Caco-2 (cell line): ENCODE results near the gene NAA35. TPM values are rescaled to one million over a fixed set of nuclear protein-coding genes. Genes with fewer than 3 reads are reported as not detected.

Experiments
- BruUV-seq: library from RNA; stranded (reverse); fragments of 400-500 nt; replicated peaks from 2 replicates; lab custom pipeline; 2021; lab: Mats Ljungman, UMichigan
- CTCF ChIA-PET: fragments of 300-600 bp; sonication (Branson Sonifier 250); formaldehyde crosslinking; loops from one replicate; lab custom pipeline; 2022; ENCODE audit warnings: antibody characterized with exemption; lab: Charles Lee
- POLR2A ChIA-PET: fragments of 300-600 bp; sonication (Branson Sonifier 250); formaldehyde crosslinking; loops from one replicate; lab custom pipeline; 2022; ENCODE audit warnings: antibody characterized with exemption; lab: Charles Lee
- DNase-seq, 2 experiments: peaks; one replicate each; pipeline versions ENCODE4 v3.0.0 to v3.0.0-alpha.2; 2020 to 2022
- H3K27me3 ChIP-seq: replicated peaks from 2 replicates; pipeline ENCODE4 v1.6.0; 2011; ENCODE audit warnings: low read length; ENCODE audit not compliant: control insufficient read depth, insufficient read depth
- H3K36me3 ChIP-seq: 2 replicates; pipeline ENCODE4 v1.5.1; 2011; ENCODE audit warnings: low read length; ENCODE audit not compliant: control insufficient read depth, insufficient read depth
- H3K4me1 ChIP-seq: fragments of 250-450 bp; sonication (Bioruptor Pico); 2 replicates; pipeline ENCODE4 v1.5.1; 2020; ENCODE audit warnings: mild to moderate bottlenecking
- H3K4me3 ChIP-seq: 2 replicates; pipeline ENCODE4 v1.5.1; 2011; ENCODE audit warnings: low read depth, mild to moderate bottlenecking, control low read depth, low read length
- H3K9me3 ChIP-seq: fragments of 250-450 bp; sonication (Bioruptor Pico); 2 replicates; pipeline ENCODE4 v1.5.1; 2020; ENCODE audit warnings: mild to moderate bottlenecking, moderate library complexity
- H3K27ac Mint-ChIP-seq: one replicate; pipeline ENCODE4 v1.8.0; 2022; ENCODE audit warnings: mixed read lengths; ENCODE audit not compliant: unreplicated experiment
- H3K27me3 Mint-ChIP-seq: one replicate; pipeline ENCODE4 v1.8.0; 2022; ENCODE audit warnings: mixed read lengths; ENCODE audit not compliant: insufficient read depth, unreplicated experiment
- H3K36me3 Mint-ChIP-seq: one replicate; pipeline ENCODE4 v1.8.0; 2022; ENCODE audit warnings: mild to moderate bottlenecking, mixed read lengths; ENCODE audit not compliant: insufficient read depth, unreplicated experiment
- H3K4me1 Mint-ChIP-seq: one replicate; pipeline ENCODE4 v1.8.0; 2022; ENCODE audit warnings: low read depth, mixed read lengths; ENCODE audit not compliant: unreplicated experiment
- H3K4me3 Mint-ChIP-seq: one replicate; pipeline ENCODE4 v1.8.0; 2022; ENCODE audit warnings: mild to moderate bottlenecking, moderate library complexity, mixed read lengths; ENCODE audit not compliant: unreplicated experiment
- H3K9me3 Mint-ChIP-seq: one replicate; pipeline ENCODE4 v1.8.0; 2022; ENCODE audit warnings: mixed read lengths; ENCODE audit not compliant: unreplicated experiment
- intact Hi-C: fragments of 100-400 bp; cut with micrococcal nuclease; formaldehyde crosslinking; loops from one replicate; pipeline ENCODE4 v1.10.0; 2022; ENCODE audit not compliant: unreplicated experiment
- total RNA-seq: library from RNA; stranded (reverse); gene quantifications from 2 replicates; pipeline ENCODE4 v1.2.3, GENCODE V29; 2022
- TF ChIP-seq, protein P1 (sequence below), 2 experiments: fragments of 200-600 bp in 1 of 2; IDR thresholded peaks; 1 replicate in 1 of 2; 2 replicates in 1 of 2; pipeline versions ENCODE4 v1.5.1 to v1.8.0; 2011 to 2022; ENCODE audit warnings: antibody characterized with exemption in 1 of 2, control low read depth in 1 of 2, inconsistent platforms in 1 of 2, low read depth in 1 of 2, low read length in 1 of 2, mild to moderate bottlenecking in 1 of 2, moderate library complexity in 1 of 2; ENCODE audit not compliant: insufficient read depth in 1 of 2, severe bottlenecking in 1 of 2, unreplicated experiment in 1 of 2

Gene NAA35
- total RNA-seq, 1 experiment from 2014 or later: 24.1 TPM

DNA sequence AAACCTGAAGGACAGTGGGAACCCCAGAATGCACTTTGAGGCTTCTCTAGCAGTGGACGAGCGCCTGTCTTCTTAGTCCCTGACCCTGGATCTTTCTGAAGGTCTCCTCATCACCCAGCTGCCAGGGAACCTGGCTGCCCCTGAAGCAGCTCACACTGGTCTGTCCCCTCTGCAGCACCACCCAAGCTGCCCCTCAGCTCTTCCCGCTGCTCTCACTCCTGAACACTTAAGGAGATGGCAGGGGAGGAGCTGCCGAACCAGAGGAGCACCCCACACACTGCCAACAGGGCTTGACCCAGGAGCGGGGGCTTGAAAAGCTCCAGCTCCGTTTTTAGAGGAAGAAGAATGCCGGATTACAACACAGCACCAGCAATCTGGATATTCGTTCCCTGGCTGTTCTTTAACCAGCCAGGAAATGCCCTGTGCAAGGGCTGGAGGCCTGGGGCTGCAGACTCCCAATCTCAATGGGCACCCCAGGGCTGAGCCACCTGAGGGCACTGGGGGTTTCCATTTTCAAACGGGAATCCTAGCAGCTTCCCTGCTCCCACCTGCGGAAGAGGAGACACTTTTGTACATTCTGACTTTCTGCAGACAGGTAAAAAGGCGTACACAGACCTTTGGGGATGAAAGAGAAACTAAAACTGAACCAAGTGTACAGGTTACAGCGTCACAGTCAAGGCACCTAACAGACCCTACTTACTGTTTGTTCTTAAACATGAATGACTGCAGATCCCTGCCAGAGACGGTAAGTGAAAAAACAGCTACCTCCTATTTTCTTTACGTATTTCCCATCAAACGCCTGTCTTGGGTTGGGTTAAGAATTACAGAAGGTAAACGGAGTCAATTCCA is 122.1 kb downstream of the NAA35 start:
- H3K4me3 Mint-ChIP-seq: no peak overlapping the region
- Histone ChIP-seq H3K4me1 (no peaks in the 10 kb centered on the region), H3K36me3 (no peaks in the 10 kb centered on the region), H3K9me3 (no peaks in the 10 kb centered on the region), H3K4me3 (no peak overlapping the region), H3K27me3 (no peaks in the 10 kb centered on the region)
- peaks cover 6% of the 10 kb centered on the region for H3K36me3 Mint-ChIP-seq
- H3K27me3 Mint-ChIP-seq: no peaks in the 10 kb centered on the region
- POLR2A ChIA-PET: no interaction called here
- no peak overlapping the region for H3K27ac Mint-ChIP-seq
- no peaks in the 10 kb centered on the region for H3K9me3 Mint-ChIP-seq
- intact Hi-C loops: no loop called here
- CTCF ChIA-PET: no interaction called here
- H3K4me1 Mint-ChIP-seq: no peaks in the 10 kb centered on the region
- TF ChIP-seq, protein P1, sequence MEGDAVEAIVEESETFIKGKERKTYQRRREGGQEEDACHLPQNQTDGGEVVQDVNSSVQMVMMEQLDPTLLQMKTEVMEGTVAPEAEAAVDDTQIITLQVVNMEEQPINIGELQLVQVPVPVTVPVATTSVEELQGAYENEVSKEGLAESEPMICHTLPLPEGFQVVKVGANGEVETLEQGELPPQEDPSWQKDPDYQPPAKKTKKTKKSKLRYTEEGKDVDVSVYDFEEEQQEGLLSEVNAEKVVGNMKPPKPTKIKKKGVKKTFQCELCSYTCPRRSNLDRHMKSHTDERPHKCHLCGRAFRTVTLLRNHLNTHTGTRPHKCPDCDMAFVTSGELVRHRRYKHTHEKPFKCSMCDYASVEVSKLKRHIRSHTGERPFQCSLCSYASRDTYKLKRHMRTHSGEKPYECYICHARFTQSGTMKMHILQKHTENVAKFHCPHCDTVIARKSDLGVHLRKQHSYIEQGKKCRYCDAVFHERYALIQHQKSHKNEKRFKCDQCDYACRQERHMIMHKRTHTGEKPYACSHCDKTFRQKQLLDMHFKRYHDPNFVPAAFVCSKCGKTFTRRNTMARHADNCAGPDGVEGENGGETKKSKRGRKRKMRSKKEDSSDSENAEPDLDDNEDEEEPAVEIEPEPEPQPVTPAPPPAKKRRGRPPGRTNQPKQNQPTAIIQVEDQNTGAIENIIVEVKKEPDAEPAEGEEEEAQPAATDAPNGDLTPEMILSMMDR (IDR thresholded peaks at IDR 0.05; ENCODE audit: insufficient read depth in 1 of 2, low read depth in 1 of 2, low read length in 1 of 2, severe bottlenecking in 1 of 2, unreplicated experiment in 1 of 2): no peak
- DNase-seq: no peak
- BruUV-seq: no TSS peak

DNA sequence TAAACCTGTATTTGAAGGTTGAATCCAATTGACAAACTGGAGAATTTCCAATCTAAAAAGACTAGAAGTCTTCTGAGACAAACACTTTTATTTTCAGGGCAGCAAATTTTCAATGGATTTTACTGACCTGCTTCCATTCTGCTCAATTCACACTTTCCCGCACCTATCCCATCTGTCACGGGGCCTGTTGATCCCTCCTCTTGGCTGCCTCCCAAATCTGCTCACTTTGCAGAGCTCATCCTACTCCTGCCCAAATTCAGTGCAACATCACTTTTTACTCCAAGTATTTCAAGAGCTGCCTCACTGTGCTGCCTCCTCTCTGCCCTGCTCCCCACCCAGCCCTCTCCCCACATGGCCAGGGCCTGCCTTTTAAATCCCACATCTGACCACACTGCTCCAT is 123.3 kb downstream of the NAA35 start:
- Histone ChIP-seq H3K4me1 (no peaks in the 10 kb centered on the region), H3K27me3 (no peaks in the 10 kb centered on the region), H3K36me3 (no peaks in the 10 kb centered on the region), H3K9me3 (no peaks in the 10 kb centered on the region), H3K4me3 (no peak overlapping the region)
- TF ChIP-seq, protein P1 (IDR thresholded peaks at IDR 0.05; ENCODE audit: insufficient read depth in 1 of 2, low read depth in 1 of 2, low read length in 1 of 2, severe bottlenecking in 1 of 2, unreplicated experiment in 1 of 2): no peak
- no peaks in the 10 kb centered on the region for H3K4me1 Mint-ChIP-seq
- no peaks in the 10 kb centered on the region for H3K27me3 Mint-ChIP-seq
- peaks cover 4% of the 10 kb centered on the region for H3K36me3 Mint-ChIP-seq
- BruUV-seq: no TSS peak
- H3K4me3 Mint-ChIP-seq: no peak overlapping the region
- CTCF ChIA-PET: no interaction called here
- no peak for DNase-seq
- intact Hi-C loops: no loop called here
- H3K27ac Mint-ChIP-seq: no peak overlapping the region
- no peaks in the 10 kb centered on the region for H3K9me3 Mint-ChIP-seq
- POLR2A ChIA-PET: no interaction called here

- H3K4me3 Mint-ChIP-seq: no peak overlapping the region
- TF ChIP-seq, protein P1 (IDR thresholded peaks at IDR 0.05; ENCODE audit: insufficient read depth in 1 of 2, low read depth in 1 of 2, low read length in 1 of 2, severe bottlenecking in 1 of 2, unreplicated experiment in 1 of 2): no peak
- ChIA-PET POLR2A (no interaction called here), CTCF (no interaction called here)
- H3K4me1 ChIP-seq: no peaks in the 10 kb centered on the region
- H3K27me3 Mint-ChIP-seq: no peaks in the 10 kb centered on the region
- H3K9me3 Mint-ChIP-seq: no peaks in the 10 kb centered on the region
- H3K27ac Mint-ChIP-seq: no peak overlapping the region
- no peak for DNase-seq
- no peak overlapping the region for H3K4me3 ChIP-seq
- H3K36me3 ChIP-seq: no peaks in the 10 kb centered on the region
- no peaks in the 10 kb centered on the region for H3K27me3 ChIP-seq
- H3K9me3 ChIP-seq: no peaks in the 10 kb centered on the region
- H3K4me1 Mint-ChIP-seq: no peaks in the 10 kb centered on the region
- intact Hi-C loops: no loop called here
- H3K36me3 Mint-ChIP-seq: no peaks in the 10 kb centered on the region
- BruUV-seq: no TSS peak
Measured at GRCh38 chr9:86069206-86069869, 128.4 kb downstream of the NAA35 start.

Other genes starting within 250 kb of the NAA35 start
- gene AGTPBP1, start 199.2 kb upstream of the NAA35 start, total RNA-seq: 10.9 and 14.0 TPM in 2 replicates
- 53.6 and 60.0 TPM in 2 replicates for gene GOLM1, start 158.4 kb downstream of the NAA35 start, total RNA-seq